ENCODE measurements around the gene CRISPLD2. TPM values are rescaled to one million over a fixed set of nuclear protein-coding genes. Genes with fewer than 3 reads are reported as not detected.
A peak's percentile ranks its signal among the peaks of the same experiment; 100 is the strongest.

The CRISPLD2 gene
- total RNA-seq, 1 experiment from 2014 or later, result 9.4 TPM

DNA sequence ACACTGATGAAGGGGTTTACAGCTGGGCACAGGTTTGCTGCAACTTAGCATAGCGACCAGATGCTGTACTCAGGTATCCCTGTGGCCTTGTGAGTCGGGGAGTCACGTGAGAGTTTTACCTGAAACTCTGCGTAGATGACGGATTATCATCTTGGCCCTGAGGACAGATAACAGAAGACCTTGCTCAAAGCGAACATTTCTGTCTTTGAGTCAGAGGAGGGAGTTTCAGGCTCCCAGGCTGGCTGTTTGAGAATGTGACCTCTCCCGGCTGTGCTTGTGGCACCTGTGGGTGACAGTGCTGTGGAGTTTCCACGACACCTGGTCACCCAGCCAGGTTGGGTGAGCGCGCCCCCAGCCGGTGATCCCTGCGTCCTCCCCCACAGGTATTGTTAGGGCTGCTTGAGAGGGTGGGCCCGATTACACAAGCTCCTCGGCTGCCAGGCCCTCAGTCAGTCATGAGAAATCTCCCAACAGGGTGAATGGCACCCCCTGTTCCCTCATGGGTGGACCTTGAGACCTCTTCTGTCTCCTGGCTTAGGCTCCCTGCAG is 44.4 kb upstream of the CRISPLD2 start:
- DNase-seq (ENCODE audit: low spot score) (no peak), ATAC-seq (no peak)
- no peaks in the 10 kb centered on the region for H3K4me1 Mint-ChIP-seq
- H3K9me3 Mint-ChIP-seq, result peaks cover 7% of the 10 kb centered on the region
- no peaks in the 10 kb centered on the region for H3K27me3 Mint-ChIP-seq (ENCODE audit: low read depth)
- no peak for TF ChIP-seq IRF2 (CRISPR knock-in tag; IDR thresholded peaks at IDR 0.05; ENCODE audit: borderline replicate concordance, low read depth)
- TF ChIP-seq TCF7 (CRISPR knock-in tag; IDR thresholded peaks at IDR 0.05; ENCODE audit: low read depth), result no peak
- no peak for TF ChIP-seq FOXP1 (CRISPR knock-in tag; IDR thresholded peaks at IDR 0.05; ENCODE audit: borderline replicate concordance)
- no peak overlapping the region for H3K4me3 Mint-ChIP-seq
- peaks cover 75% of the 10 kb centered on the region for H3K36me3 Mint-ChIP-seq
- peak overlapping the region; percentile 12 for H3K27ac Mint-ChIP-seq
- POLR2A ChIA-PET, result no interaction called here
- CTCF ChIA-PET, result no interaction called here

DNA sequence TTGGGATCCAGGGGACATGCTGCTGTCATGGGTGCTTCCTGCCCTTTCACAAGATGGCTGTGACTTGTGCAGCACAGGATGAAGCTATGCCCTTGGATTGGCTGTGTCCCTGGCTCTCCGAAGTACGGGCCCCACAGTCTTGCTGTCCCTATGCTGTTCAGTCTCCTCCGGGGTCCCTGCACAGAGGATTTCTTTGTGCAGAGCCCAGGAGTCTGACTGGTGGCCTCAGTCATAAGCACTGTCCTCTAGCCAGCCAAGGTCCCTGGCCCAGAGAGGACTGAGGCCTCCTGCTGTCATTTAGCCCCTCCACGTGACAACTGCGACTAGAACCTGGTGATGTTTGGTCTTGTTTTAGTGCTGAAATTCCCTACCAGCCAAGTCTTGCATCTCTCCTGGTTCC is 42.4 kb upstream of the CRISPLD2 start:
- H3K27me3 Mint-ChIP-seq (ENCODE audit: low read depth), result no peaks in the 10 kb centered on the region
- ATAC-seq (no peak), DNase-seq (ENCODE audit: low spot score) (no peak)
- TF ChIP-seq NFE2L1 (CRISPR knock-in tag; IDR thresholded peaks at IDR 0.05) (no peak), GABPB1 (CRISPR knock-in tag; IDR thresholded peaks at IDR 0.05) (no peak), CBFB (CRISPR knock-in tag; IDR thresholded peaks at IDR 0.05; ENCODE audit: low read depth) (no peak), GRHL2 (CRISPR knock-in tag; IDR thresholded peaks at IDR 0.05; ENCODE audit: insufficient replicate concordance, severe bottlenecking) (no peak), ZNF121 (CRISPR knock-in tag; IDR thresholded peaks at IDR 0.05) (no peak), HMGA2 (CRISPR knock-in tag; IDR thresholded peaks at IDR 0.05) (no peak), AR (CRISPR knock-in tag; IDR thresholded peaks at IDR 0.05) (no peak), NFATC4 (CRISPR knock-in tag; IDR thresholded peaks at IDR 0.05) (no peak), FOXK1 (CRISPR knock-in tag; IDR thresholded peaks at IDR 0.05) (no peak)
- TF ChIP-seq, protein P1, sequence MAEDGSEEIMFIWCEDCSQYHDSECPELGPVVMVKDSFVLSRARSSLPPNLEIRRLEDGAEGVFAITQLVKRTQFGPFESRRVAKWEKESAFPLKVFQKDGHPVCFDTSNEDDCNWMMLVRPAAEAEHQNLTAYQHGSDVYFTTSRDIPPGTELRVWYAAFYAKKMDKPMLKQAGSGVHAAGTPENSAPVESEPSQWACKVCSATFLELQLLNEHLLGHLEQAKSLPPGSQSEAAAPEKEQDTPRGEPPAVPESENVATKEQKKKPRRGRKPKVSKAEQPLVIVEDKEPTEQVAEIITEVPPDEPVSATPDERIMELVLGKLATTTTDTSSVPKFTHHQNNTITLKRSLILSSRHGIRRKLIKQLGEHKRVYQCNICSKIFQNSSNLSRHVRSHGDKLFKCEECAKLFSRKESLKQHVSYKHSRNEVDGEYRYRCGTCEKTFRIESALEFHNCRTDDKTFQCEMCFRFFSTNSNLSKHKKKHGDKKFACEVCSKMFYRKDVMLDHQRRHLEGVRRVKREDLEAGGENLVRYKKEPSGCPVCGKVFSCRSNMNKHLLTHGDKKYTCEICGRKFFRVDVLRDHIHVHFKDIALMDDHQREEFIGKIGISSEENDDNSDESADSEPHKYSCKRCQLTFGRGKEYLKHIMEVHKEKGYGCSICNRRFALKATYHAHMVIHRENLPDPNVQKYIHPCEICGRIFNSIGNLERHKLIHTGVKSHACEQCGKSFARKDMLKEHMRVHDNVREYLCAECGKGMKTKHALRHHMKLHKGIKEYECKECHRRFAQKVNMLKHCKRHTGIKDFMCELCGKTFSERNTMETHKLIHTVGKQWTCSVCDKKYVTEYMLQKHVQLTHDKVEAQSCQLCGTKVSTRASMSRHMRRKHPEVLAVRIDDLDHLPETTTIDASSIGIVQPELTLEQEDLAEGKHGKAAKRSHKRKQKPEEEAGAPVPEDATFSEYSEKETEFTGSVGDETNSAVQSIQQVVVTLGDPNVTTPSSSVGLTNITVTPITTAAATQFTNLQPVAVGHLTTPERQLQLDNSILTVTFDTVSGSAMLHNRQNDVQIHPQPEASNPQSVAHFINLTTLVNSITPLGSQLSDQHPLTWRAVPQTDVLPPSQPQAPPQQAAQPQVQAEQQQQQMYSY (CRISPR knock-in tag; IDR thresholded peaks at IDR 0.05), result no peak
- TF ChIP-seq, protein P2, sequence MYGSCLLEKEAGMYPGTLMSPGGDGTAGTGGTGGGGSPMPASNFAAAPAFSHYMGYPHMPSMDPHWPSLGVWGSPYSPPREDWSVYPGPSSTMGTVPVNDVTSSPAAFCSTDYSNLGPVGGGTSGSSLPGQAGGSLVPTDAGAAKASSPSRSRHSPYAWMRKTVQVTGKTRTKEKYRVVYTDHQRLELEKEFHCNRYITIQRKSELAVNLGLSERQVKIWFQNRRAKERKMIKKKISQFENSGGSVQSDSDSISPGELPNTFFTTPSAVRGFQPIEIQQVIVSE (CRISPR knock-in tag; IDR thresholded peaks at IDR 0.05; ENCODE audit: borderline replicate concordance), result no peak
- no peak overlapping the region for H3K27ac Mint-ChIP-seq
- ChIA-PET CTCF (no interaction called here), POLR2A (no interaction called here)
- H3K4me1 Mint-ChIP-seq, result no peaks in the 10 kb centered on the region
- H3K4me3 Mint-ChIP-seq, result no peak overlapping the region
- peaks cover 67% of the 10 kb centered on the region for H3K36me3 Mint-ChIP-seq
- peaks cover 10% of the 10 kb centered on the region for H3K9me3 Mint-ChIP-seq

- Mint-ChIP-seq H3K9me3 (peaks cover 10% of the 10 kb centered on the region), H3K27ac (no peak overlapping the region), H3K27me3 (ENCODE audit: low read depth) (no peaks in the 10 kb centered on the region), H3K4me3 (no peak overlapping the region), H3K36me3 (peaks cover 55% of the 10 kb centered on the region), H3K4me1 (0 out of 2 replicates have a peak, but pooled peaks cover under 1% of the 10 kb centered on the region)
- ChIA-PET CTCF (no interaction called here), POLR2A (no interaction called here)
- DNase-seq (ENCODE audit: low spot score) (no peak), ATAC-seq (no peak)
- TF ChIP-seq, protein P3, sequence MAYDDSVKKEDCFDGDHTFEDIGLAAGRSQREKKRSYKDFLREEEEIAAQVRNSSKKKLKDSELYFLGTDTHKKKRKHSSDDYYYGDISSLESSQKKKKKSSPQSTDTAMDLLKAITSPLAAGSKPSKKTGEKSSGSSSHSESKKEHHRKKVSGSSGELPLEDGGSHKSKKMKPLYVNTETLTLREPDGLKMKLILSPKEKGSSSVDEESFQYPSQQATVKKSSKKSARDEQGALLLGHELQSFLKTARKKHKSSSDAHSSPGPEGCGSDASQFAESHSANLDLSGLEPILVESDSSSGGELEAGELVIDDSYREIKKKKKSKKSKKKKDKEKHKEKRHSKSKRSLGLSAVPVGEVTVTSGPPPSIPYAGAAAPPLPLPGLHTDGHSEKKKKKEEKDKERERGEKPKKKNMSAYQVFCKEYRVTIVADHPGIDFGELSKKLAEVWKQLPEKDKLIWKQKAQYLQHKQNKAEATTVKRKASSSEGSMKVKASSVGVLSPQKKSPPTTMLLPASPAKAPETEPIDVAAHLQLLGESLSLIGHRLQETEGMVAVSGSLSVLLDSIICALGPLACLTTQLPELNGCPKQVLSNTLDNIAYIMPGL (CRISPR knock-in tag; IDR thresholded peaks at IDR 0.05), result no peak
- TF ChIP-seq USF1 (CRISPR knock-in tag; IDR thresholded peaks at IDR 0.05), result no peak
- no peak for TF ChIP-seq OVOL2 (CRISPR knock-in tag; IDR thresholded peaks at IDR 0.05; ENCODE audit: borderline replicate concordance)
- TF ChIP-seq FOXJ3 (CRISPR knock-in tag; IDR thresholded peaks at IDR 0.05; ENCODE audit: borderline replicate concordance), result no peak
- TF ChIP-seq ZNF138 (CRISPR knock-in tag; conservative IDR thresholded peaks at IDR 0.05), result no peak
- TF ChIP-seq PREB (CRISPR knock-in tag; IDR thresholded peaks at IDR 0.05; ENCODE audit: borderline replicate concordance), result no peak
- no peak for TF ChIP-seq ZNF317 (CRISPR knock-in tag; IDR thresholded peaks at IDR 0.05; ENCODE audit: borderline replicate concordance, low read depth)
- no peak for TF ChIP-seq ZNF232 (CRISPR knock-in tag; IDR thresholded peaks at IDR 0.05)
- TF ChIP-seq PRRX2 (CRISPR knock-in tag; IDR thresholded peaks at IDR 0.05), result no peak
- no peak for TF ChIP-seq HMGA2 (CRISPR knock-in tag; IDR thresholded peaks at IDR 0.05)
Measured at GRCh38 chr16:84778720-84779119, 41.1 kb upstream of the CRISPLD2 start.

Data from WTC11 (cell line).